T-helper 17 cell (primary cell): ENCODE measurements around the gene PXYLP1. TPM values are rescaled to one million over a fixed set of nuclear protein-coding genes. Genes with fewer than 3 reads are reported as not detected.

Experiments used
- ATAC-seq: fragments of 150-1000 bp; cut with Tn5 transposase; 2 replicates; pipeline ENCODE4 v1.10.0; 2021; ENCODE audit warnings: mild to moderate bottlenecking, moderate library complexity
- DNase-seq, 3 donors: peaks; one replicate each; pipeline versions ENCODE4 v3.0.0 to v3.0.0-alpha.2; 2020 to 2021
- H3K9me3 ChIP-seq: one replicate; pipeline ENCODE4 v1.7.0; 2013; ENCODE audit warnings: low read length, mild to moderate bottlenecking; ENCODE audit not compliant: control insufficient read depth, poor library complexity, severe bottlenecking
- H3K27ac Mint-ChIP-seq: one replicate; pipeline ENCODE4 v1.8.0; 2022; ENCODE audit warnings: mild to moderate bottlenecking, moderate library complexity, mixed read lengths
- H3K27me3 Mint-ChIP-seq: one replicate; pipeline ENCODE4 v1.8.0; 2022; ENCODE audit warnings: mixed read lengths
- H3K36me3 Mint-ChIP-seq: one replicate; pipeline ENCODE4 v1.8.0; 2022; ENCODE audit warnings: low read depth, mixed read lengths
- H3K4me1 Mint-ChIP-seq: one replicate; pipeline ENCODE4 v1.8.0; 2022; ENCODE audit warnings: mild to moderate bottlenecking, mixed read lengths
- H3K4me3 Mint-ChIP-seq: one replicate; pipeline ENCODE4 v1.8.0; 2022; ENCODE audit warnings: mild to moderate bottlenecking, moderate library complexity, mixed read lengths
- total RNA-seq, 4 donors: library from RNA in 2 of 4; stranded (reverse) in 2 of 4; gene quantifications; one replicate each; pipeline ENCODE4 v1.2.3 and lab custom pipeline; 2022 to 2026

PXYLP1 gene
- total RNA-seq, 2 donors from 2014 or later: 6.1 to 9.0 TPM

GRCh38 chr3:141323936-141324704 lies 92.5 kb downstream of the PXYLP1 start:
- no peak overlapping the region for H3K27ac Mint-ChIP-seq
- ATAC-seq (no peak), DNase-seq (no peak)
- H3K9me3 ChIP-seq: no peaks in the 10 kb centered on the region
- H3K36me3 Mint-ChIP-seq: peaks cover 5% of the 10 kb centered on the region
- H3K4me1 Mint-ChIP-seq: peaks cover 15% of the 10 kb centered on the region
- H3K27me3 Mint-ChIP-seq: peaks cover 6% of the 10 kb centered on the region
- no peak overlapping the region for H3K4me3 Mint-ChIP-seq

- H3K9me3 ChIP-seq: no peaks in the 10 kb centered on the region
- Mint-ChIP-seq H3K4me3 (no peak overlapping the region), H3K27me3 (peaks cover 7% of the 10 kb centered on the region), H3K4me1 (peaks cover 5% of the 10 kb centered on the region), H3K27ac (no peak overlapping the region), H3K36me3 (peaks cover 2% of the 10 kb centered on the region)
- DNase-seq: no peak
- no peak for ATAC-seq
These were observed 94.5 kb downstream of the PXYLP1 start for GRCh38 chr3:141326123-141326522.

GRCh38 chr3:141326626-141327025 lies 95.0 kb downstream of the PXYLP1 start:
- Mint-ChIP-seq H3K4me3 (no peak overlapping the region), H3K36me3 (peaks cover 2% of the 10 kb centered on the region), H3K4me1 (peaks cover 4% of the 10 kb centered on the region), H3K27me3 (peaks cover 11% of the 10 kb centered on the region), H3K27ac (no peak overlapping the region)
- no peaks in the 10 kb centered on the region for H3K9me3 ChIP-seq
- ATAC-seq (no peak), DNase-seq (no peak)

GRCh38 chr3:141328286-141329166 lies 96.9 kb downstream of the PXYLP1 start:
- H3K36me3 Mint-ChIP-seq: peaks cover 2% of the 10 kb centered on the region
- DNase-seq (no peak), ATAC-seq (no peak)
- no peak overlapping the region for H3K4me3 Mint-ChIP-seq
- H3K9me3 ChIP-seq: no peaks in the 10 kb centered on the region
- no peak overlapping the region for H3K27ac Mint-ChIP-seq
- H3K27me3 Mint-ChIP-seq: peaks cover 21% of the 10 kb centered on the region
- peaks cover 4% of the 10 kb centered on the region for H3K4me1 Mint-ChIP-seq

- H3K36me3 Mint-ChIP-seq: no peaks in the 10 kb centered on the region
- no peak overlapping the region for H3K4me3 Mint-ChIP-seq
- H3K9me3 ChIP-seq: no peaks in the 10 kb centered on the region
- H3K27ac Mint-ChIP-seq: no peak overlapping the region
- peaks cover 6% of the 10 kb centered on the region for H3K4me1 Mint-ChIP-seq
- no peak for DNase-seq
- H3K27me3 Mint-ChIP-seq: peaks cover 22% of the 10 kb centered on the region
- ATAC-seq: no peak
These were observed 98.6 kb downstream of the PXYLP1 start for GRCh38 chr3:141330235-141330634.

- H3K9me3 ChIP-seq: no peaks in the 10 kb centered on the region
- no peak for DNase-seq
- peaks cover 6% of the 10 kb centered on the region for H3K4me1 Mint-ChIP-seq
- peaks cover 28% of the 10 kb centered on the region for H3K27me3 Mint-ChIP-seq
- no peak for ATAC-seq
- H3K36me3 Mint-ChIP-seq: peaks cover 2% of the 10 kb centered on the region
- H3K4me3 Mint-ChIP-seq: no peak overlapping the region
- no peak overlapping the region for H3K27ac Mint-ChIP-seq
These were observed 99.2 kb downstream of the PXYLP1 start for GRCh38 chr3:141330718-141331376.

GRCh38 chr3:141331377-141332318 lies 100.0 kb downstream of the PXYLP1 start:
- Mint-ChIP-seq H3K4me1 (peaks cover 4% of the 10 kb centered on the region), H3K4me3 (no peak overlapping the region), H3K27me3 (peaks cover 29% of the 10 kb centered on the region), H3K27ac (no peak overlapping the region), H3K36me3 (peaks cover 2% of the 10 kb centered on the region)
- ATAC-seq: no peak
- DNase-seq: no peak
- H3K9me3 ChIP-seq: no peaks in the 10 kb centered on the region

- Mint-ChIP-seq H3K27ac (no peak overlapping the region), H3K27me3 (peaks cover 29% of the 10 kb centered on the region), H3K4me1 (peaks cover 4% of the 10 kb centered on the region), H3K36me3 (peaks cover 2% of the 10 kb centered on the region), H3K4me3 (no peak overlapping the region)
- no peaks in the 10 kb centered on the region for H3K9me3 ChIP-seq
- ATAC-seq: no peak
- no peak for DNase-seq
These were observed 100.8 kb downstream of the PXYLP1 start for GRCh38 chr3:141332416-141332815.

GRCh38 chr3:141333836-141334626 lies 102.4 kb downstream of the PXYLP1 start:
- Mint-ChIP-seq H3K4me1 (peaks cover 4% of the 10 kb centered on the region), H3K36me3 (peaks cover 2% of the 10 kb centered on the region), H3K27me3 (peaks cover 31% of the 10 kb centered on the region), H3K4me3 (no peak overlapping the region), H3K27ac (no peak overlapping the region)
- no peak for DNase-seq
- ATAC-seq: no peak
- no peaks in the 10 kb centered on the region for H3K9me3 ChIP-seq

GRCh38 chr3:141334627-141335250 lies 103.1 kb downstream of the PXYLP1 start:
- DNase-seq: no peak
- H3K4me1 Mint-ChIP-seq: peaks cover 4% of the 10 kb centered on the region
- H3K27me3 Mint-ChIP-seq: peaks cover 38% of the 10 kb centered on the region
- H3K36me3 Mint-ChIP-seq: peaks cover 8% of the 10 kb centered on the region
- ATAC-seq: no peak
- H3K9me3 ChIP-seq: no peaks in the 10 kb centered on the region
- no peak overlapping the region for H3K4me3 Mint-ChIP-seq
- no peak overlapping the region for H3K27ac Mint-ChIP-seq

- Mint-ChIP-seq H3K27ac (no peak overlapping the region), H3K36me3 (peaks cover 9% of the 10 kb centered on the region), H3K4me3 (no peak overlapping the region), H3K27me3 (peaks cover 41% of the 10 kb centered on the region), H3K4me1 (peaks cover 4% of the 10 kb centered on the region)
- ATAC-seq (no peak), DNase-seq (no peak)
- H3K9me3 ChIP-seq: no peaks in the 10 kb centered on the region
These were observed 104.0 kb downstream of the PXYLP1 start for GRCh38 chr3:141335531-141336061.
